ENCODE results near the gene WDR37. TPM values are rescaled to one million over a fixed set of nuclear protein-coding genes. Genes with fewer than 3 reads are reported as not detected.
"Not testable (repeated sequence)": the region's sequence is repeated elsewhere in the genome, so short reads cannot be mapped to it uniquely, and the experiment has no call there.

Gene WDR37
- total RNA-seq, 1 donor from 2014 or later = 8.3 TPM

DNA sequence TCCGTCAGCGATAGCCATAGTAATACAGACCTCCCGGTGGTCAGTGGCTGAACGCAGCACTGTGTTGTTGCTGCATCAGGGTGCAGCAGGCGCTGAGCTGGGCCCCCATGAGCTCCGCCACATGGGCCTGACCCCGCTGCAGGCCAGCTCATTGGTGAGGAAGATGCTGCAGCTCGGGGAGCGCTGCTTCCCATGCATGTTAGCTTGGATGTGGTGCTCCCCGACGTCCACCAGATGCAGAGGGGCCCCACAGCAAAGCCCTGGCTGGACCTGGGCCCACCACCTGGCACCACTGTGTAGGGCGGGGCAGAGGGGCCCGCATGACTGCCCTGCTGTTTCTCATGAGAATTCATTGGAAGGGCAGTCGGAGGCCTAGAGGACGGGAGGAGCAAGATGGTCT, 50.8 kb downstream of the WDR37 start:
- no peak for DNase-seq

DNA sequence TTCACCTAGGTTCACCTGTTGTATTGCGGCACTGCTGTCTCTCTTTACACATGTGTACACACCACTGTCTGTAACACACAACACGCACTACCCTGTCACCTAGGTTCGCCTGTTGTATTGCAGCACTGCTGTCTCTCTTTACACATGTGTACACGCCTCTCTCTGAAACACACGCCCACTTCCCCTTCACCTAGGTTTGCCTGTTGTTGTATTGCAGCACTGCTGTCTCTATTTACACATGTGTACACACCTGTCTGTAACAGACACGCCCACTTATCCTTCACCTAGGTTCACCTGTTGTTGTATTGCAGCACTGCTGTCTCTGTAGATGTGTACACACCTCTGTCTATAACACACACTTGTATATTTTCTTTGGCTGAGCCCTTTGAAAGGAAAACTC, 51.5 kb downstream of the WDR37 start:
- no peak for DNase-seq

DNA sequence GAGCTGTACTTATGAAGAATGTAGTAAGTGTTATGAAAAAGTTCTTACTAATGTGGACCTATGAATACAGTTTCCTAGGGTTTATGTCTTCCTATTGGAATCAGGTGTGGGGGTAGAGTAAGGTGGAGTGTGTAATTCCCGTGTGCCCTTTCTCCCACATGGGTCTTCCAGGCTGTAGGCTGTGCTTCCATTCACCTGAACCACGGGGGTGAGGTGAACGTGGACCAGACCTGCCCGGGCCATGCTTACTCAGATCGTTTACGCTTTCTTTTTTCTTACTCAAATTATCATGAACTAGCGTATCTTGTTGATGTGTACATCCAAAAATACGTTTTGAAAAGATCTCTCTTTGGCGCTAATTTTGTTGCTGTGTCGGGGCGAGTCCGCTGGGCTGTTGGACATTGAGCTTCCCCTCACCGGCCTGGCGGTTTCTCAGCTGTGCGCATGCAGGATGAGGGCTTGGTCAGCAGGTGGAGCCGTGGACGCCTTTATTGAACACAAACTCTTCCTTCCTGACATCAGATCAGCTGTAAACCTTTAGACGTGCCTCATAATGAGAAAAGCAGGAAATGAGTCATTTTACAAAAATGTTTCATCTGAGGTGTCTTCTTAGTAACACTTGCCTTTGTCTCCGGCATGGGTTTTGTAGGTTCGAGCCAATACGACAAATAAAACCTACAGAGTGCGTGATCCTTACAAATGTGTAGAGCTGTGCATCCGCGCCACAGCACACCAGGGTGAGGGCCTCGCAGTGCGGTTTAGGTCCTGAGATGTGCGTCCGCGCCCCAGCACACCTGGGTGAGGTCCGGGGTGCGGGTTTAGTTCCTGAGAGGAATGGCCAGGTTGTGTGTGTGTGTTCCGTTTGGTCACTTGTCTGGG, 53.8 kb downstream of the WDR37 start:
- DNase-seq = peak; percentile 27

DNA sequence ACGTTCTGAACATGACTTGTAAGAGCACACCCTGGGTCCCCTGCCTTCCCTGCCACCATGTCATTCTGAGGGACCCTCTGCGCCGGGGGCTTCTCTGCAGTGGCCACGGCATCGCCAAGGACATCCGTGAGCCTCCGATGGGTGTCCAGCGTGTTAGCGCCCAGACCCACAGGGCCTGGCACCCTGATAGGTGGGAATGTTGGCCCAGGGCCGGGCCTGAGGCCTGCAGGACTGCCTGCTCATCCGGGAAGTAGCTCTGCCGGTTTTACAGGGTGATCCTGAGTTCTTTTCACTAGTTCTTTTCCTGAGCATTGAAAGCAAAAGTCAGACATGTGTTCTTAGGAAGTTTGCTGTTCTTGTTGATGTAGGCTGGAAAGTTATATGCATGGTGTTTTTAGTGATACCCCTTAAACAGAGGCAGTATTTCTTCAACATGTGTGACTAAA, 54.5 kb downstream of the WDR37 start:
- DNase-seq = no peak

DNA sequence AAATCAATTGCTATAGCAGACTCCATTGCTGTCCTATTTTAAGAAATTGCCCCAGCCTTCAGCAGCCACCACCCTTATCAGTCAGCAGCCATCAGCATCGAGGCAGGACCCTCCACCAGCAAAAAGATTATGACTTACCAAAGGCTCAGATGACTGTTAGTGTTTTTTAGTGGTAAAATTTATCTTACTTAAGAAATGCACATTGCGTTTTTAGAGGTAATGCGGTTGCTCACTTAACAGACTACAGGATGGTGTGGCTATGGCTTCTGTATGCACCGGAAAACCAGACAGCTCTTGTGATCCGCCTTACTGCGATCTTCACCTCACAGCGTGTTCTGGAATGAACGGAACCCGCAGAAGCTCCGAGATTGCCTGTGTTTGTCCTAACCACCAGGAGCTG, 58.1 kb downstream of the WDR37 start:
- DNase-seq = no peak

DNA sequence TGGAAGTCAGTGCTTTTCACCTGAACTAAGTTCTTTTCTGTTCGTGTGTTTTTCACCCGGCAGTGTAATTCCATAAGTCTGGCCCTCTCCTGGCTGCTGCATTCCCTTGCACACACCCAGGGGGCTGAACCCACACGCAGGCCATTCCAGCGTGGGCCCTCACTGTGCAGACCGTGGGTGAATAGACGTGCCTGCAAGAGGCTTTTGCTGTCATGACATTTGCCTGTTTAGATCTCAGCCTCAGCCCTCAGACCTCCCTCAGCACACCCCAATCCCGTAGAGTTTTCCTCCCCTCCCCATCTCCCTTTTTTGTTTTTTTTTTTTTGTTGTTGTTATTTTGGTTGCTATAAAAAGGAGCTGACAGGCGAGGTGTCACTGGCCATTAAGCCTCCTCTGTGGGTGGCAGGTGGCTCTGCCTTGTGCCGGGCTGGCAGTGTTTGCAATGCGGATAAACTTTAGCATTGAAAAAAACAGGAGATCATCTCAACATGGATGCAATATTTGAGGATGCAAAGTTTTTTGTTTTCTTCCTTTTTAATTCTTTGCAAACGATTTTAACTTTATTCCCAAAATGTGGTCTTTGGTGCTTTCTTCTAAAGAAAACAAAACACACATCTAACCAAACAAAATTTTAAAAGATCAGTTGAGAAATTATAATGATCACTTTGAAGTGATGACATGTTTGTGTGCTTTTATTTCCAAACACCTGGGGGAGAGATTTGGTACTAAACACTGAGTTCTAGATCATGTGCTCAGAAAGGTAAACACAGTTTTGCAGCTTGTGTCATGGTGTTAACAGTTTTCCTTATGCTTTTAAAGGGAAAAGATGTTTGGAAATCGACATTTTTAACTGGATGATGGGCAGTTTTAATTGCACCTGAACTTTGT, 58.8 kb downstream of the WDR37 start:
- no peak for DNase-seq

DNA sequence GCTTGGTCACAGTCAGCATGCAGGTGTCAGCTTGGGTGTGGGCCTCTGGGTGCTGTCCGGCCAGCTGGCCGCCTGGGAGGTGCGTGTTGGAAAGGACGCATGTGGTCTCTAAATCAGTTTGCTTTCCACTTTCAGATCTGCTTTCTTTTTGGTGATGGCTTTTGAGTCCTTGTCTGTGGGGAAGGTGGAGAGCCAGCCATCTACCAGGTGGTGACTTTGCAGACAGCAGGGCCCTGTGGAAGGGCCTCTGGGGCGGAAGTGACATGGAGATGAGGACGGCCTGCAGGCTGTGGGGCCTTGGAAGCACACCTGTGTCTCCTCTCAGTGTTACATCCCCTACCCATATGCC, 59.4 kb downstream of the WDR37 start:
- no peak for DNase-seq

DNA sequence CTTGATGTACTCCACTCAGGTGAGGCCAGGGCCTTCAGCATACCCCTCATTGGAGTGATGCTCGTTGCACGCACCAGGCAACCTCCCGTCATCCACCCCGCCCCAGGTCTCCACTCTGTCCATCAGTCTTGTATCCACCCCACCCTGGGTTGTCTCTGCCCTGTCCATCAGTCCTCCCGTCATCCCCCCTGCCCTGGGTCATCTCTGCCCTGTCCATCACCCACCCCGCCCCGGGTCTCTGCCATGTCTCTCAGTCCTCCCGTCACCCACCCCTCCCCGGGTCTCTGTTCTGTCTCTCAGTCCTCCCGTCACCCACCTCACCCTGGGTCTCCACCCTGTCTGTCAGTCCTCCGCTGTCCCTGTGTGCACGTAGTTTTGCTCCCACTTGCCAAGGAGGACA, 59.9 kb downstream of the WDR37 start:
- DNase-seq = no peak

DNA sequence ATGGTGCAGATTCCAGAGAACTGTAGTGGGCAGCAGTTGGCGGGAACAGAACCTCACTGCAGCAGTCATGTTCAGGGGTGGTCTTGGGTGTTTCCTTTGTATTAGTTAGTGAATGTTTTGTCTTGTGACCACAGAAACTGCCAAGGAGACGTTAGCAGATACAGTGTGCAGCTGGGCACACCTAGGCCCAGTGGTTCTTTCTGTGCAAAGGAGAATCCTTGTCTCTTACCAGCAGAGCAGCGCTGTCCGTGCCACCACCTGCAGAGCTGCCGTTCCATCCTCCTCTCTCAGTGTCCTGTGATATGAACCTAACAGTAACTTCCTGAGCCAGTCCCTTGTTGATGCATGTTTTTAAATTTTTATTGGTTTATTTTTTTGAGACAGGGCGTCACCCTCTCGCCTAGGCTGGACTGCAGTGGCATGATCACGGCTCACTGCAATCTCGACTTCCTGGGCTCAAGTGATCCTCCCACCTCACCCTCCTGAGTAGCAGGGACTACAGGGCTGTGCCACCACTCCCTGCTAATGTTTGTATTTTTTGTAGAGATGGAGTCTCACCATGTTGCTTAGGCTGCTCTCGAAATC, 60.6 kb downstream of the WDR37 start:
- no peak for DNase-seq

DNA sequence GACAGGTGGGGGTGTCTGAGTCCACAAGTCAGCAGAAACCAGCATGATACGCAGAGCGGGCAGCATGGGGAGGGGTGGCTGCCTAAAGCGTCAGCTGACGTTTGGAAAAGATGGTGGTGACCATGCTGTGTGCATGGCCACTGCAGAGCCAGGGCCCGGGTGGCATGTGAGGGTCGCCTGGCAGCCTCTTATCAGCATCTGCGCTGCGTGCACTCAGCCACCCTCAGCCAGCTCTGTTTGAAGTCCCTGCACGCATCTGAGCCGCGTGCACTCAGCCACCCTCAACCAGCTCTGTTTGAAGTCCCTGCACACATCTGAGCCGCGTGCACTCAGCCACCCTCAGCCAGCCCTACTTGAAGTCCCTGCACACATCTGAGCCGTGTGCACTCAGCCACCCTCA, 61.5 kb downstream of the WDR37 start:
- no peak for DNase-seq

DNA sequence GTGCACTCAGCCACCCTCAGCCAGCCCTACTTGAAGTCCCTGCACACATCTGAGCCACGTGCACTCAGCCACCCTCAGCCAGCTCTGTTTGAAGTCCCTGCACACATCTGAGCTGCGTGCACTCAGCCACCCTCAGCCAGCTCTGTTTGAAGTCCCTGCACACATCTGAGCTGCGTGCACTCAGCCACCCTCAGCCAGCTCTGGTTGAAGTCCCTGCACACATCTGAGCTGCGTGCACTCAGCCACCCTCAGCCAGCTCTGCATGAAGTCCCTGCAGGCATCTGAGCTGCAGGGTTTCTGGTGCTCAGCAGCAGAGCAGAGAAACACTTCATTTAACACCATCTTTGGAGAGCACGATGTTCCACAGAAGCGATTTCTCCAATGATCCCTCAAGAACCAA, 62.1 kb downstream of the WDR37 start:
- not testable (repeated sequence) for DNase-seq

DNA sequence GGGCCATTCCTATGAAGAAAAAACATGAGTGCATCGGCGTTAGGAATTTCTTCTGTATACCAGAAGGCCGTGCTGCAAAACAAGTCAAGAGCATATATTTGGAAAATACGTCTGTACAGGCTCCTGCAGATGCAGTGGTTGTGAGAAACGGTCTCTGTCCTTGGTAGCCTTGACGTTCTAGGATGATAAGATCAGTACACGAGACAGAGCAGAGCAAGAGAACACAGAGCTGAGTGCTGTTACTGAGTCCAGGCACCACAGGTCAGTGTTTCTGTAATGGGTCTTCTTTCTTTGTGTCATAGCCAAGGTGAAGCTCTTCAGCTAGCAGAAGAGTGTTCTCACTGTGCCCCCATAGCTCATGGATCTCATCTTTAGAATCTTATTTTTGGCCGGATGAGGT, 62.8 kb downstream of the WDR37 start:
- no peak for DNase-seq

DNA sequence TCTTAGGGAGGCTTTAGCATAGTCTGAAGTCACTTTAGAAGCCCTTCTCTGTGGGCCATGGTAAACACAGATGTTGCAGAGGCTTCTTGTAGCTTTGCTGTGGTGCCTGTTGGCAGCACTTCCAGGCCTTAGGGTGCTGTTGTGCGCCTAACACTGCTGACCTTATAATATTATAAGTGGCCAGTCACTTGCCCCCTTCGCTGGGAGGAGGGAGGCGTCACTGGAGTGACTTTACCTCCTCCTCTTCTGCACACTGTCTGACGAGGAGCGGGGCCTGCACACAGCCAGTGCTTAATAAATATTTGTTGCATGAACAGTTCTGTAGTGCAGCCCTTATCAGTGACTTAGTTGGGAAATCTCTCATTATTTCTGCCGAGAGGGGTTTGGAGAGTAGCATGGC, 63.3 kb downstream of the WDR37 start:
- no peak for DNase-seq

DNA sequence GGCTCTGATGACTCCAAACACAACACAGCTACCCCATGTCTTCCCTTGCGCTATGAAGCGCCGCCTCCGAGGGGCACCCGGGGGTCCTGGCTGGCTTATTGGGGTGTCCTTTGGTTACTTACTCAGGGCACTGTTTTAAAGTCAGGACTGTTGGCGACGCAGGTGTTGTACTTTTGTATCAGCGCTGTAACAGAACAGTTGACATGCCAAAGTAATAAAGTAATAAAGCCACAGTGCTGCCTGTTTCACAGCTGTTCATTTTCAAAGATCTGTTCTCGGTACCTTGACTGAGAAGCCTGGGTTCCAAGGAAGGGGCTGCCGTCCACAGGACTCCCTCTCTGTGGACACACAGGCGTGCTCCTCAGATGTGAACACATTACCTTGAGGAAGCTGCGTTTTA, 64.1 kb downstream of the WDR37 start:
- no peak for DNase-seq

DNA sequence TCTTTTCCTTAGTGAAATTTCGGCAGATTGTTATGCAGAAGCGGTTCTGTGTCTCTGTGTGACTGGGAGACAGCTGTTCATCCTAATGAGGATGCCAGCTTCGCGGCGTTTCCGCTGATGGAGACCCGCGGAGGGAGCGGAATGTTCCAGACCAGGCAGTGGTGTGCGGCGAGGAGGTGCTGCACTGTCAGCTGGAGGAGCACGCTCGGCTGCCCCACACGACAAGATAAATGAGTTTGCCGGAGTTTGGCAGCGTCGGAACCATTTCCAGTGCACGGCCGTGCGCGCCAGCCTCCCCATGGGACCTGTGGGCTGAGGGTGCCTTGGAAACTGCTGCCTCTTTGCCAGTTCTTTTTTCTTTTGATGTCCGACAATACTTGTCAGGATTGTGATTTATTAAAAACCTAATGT, 64.6 kb downstream of the WDR37 start:
- peak; percentile 18 for DNase-seq

DNA sequence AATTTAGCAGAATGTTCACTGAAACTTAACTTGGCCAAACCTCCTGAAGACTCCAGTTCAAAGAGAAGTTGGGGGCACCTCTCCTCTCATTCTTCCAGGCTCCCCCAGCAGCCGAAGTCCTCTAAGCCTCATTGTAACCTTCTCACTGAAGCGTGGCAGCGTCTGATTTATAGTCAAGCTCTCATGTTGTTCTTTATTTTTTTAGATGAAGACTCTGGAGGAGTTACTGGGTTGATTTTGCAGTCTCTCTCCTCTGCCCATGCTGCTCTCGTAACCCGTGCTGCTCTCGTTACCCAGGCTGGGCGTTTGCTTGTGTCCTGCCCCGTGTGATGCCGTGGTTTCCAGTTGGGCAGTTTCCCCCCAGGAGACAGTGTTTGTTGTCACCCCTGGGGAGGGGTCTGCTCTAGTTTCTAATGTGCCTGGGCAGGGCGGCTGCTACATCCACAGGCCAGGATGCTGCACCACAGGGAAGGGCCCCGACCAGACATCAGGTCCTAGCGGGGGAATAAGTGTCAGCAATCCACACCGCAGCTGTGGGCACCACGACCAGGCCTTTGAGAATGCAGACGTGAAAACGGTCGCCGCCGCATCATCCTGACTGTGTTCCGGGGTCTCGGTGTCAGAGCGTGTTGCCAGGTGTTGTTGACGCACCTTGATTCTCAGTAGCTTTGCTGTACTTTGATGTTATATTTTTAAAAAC, 65.2 kb downstream of the WDR37 start:
- DNase-seq = no peak

DNA sequence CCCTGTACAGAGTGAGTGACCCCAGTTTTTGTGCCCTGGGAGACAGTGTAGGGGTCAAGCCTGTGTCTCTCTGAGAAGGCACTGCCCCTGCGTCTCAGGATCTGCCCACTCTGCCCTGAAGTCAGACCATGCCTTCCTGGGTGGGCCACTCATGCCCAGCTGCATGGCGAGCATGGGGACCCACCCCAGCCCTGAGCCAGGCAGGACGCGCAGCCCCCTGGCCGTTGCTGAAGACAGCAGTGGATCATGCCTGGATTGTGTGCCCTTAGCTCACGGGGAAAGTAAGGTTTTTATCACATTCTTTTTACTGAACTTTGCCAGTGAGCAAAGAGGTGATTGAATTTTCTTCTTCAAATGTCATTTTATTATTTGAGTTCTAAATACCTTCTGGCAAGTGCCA, 66.2 kb downstream of the WDR37 start:
- no peak for DNase-seq

DNA sequence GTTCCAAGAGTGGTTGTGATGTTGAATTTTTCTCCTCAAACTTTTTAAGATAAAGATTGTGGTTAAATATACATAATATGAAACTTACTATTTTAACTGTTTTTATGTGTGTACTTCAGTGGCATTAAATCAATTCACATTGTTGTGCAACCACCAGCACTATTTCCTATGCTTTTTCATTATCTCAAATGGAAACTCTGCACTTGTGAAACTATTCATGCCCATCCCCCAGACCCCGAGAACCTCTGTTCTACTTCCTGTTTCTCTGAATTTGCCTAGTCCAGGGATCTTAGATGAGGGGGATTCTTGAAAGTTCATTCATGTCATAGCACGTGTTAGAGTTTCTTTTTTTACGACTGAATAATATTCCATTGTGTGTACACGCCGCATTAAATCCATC, 67.0 kb downstream of the WDR37 start:
- no peak for DNase-seq

DNA sequence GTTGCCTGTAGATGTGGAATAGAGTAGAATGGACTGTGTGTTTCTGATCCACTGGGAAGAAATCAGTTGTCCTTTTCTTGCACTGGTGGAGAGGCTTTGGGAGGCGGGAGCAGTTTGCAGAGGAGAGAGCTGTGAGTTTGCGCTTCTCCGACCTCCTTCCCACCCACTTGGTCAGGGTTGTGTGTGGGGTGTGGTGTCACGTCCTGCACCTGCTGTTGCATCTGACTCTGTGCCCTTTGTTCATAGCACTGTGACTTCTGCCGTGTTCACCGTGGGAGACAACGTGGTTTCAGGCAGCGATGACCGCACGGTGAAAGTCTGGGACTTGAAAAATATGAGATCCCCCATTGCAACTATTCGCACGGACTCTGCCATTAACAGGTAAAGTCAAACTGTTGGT, 67.8 kb downstream of the WDR37 start:
- DNase-seq = no peak

DNA sequence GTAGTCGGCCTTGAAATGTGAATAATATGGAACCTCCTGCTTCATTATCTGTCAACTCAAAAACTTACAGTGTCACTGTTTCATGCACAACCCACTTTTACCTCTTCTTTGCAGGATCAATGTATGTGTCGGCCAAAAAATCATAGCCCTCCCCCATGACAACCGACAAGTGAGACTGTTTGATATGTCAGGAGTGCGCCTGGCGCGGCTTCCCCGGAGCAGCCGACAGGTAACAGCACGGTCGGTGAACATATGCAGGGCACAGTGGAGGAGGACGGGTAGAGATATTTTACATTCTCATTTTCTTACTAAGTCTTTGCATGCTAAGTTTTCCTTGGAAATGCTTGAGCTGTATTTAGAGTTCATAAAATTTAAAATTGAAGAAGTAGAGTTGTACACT, 68.6 kb downstream of the WDR37 start:
- no peak for DNase-seq

DNA sequence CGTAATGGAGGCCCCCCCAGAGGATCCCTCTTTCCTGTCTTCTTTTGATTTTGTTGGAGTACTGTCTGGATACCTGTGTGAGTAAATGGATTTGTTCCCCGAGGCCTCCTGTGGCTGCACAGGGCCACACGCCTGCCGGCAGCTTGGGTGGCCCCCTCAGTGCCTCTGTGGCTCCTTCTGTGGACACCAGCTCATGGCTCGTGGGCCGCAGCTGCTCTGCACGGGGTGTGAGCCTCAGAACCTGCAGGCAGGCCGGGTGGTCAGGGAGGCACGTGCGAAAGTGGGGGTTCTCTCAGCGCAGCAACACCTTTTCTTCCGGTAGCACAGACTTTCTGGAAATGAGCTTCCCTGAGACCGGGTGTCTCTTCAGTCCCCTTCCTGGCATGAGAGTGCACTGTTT, 70.3 kb downstream of the WDR37 start:
- no peak for DNase-seq

DNA sequence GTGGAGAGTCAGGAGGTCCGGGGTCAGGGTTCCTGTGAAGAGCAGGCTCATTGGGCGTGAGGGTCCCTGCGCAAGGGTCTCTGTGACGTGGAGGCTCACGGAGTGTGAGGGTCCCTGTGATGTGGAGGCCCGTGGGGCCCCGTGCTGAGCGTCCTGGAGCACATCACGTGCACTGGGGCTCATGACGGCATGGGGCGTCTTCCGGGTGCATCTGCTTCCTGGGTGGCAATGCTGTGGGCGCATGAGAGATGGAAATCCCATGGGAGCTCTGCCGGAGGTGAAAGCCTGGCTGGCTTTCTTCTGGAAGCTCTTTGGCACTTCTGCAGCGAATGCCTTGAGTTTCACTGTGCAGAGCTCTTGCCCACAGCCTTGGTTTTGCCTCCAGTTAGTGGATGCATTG, 71.4 kb downstream of the WDR37 start:
- DNase-seq = no peak

DNA sequence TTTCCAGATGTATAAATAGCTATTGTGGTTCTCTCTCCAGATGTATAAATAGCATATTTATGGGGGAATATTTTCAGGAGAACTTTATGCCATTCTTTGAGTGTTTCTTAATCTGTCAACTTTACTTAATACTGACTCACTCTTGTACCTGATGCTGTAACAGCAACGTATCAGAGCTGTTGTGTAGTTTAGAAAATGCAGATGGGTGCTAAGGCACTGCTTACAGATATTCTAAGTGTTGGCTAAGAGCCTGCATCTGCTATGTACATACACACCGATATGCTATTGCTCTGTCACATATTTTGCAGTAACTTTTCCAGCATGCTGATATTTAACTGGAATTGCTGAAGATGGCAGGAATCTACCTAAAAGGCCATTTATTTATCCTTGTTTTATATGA, 71.9 kb downstream of the WDR37 start:
- no peak for DNase-seq
